ENCODE data around the gene MICU2.
"Not testable (repeated sequence)": the region's sequence is repeated elsewhere in the genome, so short reads cannot be mapped to it uniquely, and the experiment has no call there.

MICU2 gene

DNA sequence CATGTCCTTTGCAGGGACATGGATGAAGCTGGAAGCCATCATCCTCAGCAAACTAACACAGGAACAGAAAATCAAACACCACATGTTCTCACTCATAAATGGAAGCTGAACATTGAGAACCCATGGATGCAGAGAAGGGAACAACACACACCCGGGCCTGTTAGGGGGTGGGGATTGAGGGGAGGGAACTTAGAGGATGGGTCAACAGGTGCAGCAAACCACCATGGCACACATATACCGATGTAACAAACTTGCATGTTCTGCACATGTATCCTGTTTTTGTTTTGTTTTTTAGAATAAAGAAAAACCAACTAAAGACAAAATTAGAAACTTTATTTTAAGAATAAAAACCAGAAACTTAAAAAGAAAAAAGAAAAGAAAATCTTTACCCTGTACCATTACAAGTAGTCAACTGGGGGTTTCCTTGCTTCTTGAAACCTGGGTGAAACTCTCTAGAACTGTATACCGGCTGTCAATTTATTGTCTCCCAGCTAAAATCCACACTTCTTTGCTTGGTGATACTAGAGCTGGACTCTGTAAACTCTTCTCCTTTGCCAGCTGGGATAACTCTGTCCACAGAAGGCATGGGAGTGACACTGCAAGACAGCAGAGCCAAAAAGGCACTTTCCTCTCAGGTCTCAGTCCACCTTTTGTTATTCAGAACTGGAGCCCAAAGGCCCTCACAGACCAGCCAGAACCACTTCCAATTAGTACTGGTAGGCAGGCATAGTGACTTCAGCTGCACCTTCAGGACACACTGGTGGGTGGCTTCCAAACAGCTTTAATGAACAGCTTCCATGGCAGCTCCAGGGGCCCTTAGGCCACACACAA is 9.0 kb downstream of the MICU2 start:
- no peak for DNase-seq

DNA sequence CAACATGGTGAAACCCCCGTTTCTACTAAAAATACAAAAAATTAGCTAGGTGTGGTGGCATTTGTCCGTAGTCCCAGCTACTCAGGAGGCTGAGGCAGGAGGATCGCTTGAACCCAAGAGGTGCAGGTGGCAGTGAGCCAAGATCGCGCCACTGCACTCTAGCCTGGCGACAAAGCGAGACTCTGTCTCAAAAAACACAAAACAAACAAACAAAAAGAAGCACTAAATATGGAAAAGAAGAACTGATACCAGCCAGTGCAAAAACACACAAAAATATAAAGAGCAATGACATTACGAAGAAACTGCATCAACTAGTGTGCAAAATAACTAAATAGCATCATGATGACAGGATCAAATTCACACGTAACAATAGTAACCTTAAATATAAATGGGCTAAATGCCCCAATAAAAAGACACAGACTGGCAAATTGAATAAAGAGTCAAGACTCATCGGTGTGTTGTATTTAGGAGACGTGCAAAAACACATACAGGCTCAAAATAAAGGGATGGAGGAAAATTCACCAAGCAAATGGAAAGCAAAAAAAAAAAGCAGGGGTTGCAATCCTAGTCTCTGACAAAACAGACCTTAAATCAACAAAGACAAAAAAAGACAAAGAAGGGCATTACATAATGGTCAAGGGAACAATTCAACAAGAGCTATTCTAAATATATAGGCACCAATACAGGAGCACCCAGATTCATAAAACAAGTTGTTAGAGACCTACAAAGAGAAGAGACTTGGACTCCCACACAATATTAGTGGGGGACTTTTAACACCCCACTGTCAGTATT is 13.1 kb downstream of the MICU2 start:
- DNase-seq, result not testable (repeated sequence)

DNA sequence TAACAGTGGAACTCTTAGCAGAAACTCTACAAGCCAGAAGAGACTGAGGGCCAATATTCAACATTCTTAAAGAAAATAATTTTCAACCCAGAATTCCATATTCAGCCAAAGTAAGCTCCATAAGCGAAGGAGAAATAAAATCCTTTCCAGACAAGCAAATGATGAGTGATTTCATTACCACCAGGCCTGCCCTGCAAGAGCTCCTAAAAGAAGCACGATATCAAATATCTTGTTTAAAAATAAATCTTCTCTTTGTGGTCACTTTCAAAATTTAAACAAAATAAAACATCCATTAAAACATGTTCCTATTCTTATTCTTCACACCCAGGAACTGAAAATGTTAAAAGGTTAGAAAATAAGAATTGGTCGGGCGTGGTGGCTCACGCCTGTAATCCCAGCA is 13.7 kb downstream of the MICU2 start:
- no peak for DNase-seq

DNA sequence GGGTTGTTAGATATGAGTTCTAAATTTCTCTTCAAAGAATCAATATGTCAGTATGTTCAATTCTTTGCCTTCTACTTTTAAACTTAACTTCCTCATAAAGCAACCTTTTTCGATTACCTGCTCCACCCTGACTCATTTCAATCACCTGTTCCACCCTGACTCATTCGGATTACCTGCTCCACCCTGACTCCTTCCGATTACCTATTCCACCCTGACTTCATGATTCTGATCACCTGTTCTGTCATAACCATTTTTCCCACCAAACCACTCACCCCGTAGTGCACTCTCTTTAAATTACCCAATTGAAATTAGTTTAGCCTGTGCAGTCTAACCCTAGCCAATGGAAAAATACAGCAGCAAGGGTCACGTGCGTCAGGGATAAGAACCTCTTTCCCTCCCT is 14.5 kb downstream of the MICU2 start:
- not testable (repeated sequence) for DNase-seq

DNA sequence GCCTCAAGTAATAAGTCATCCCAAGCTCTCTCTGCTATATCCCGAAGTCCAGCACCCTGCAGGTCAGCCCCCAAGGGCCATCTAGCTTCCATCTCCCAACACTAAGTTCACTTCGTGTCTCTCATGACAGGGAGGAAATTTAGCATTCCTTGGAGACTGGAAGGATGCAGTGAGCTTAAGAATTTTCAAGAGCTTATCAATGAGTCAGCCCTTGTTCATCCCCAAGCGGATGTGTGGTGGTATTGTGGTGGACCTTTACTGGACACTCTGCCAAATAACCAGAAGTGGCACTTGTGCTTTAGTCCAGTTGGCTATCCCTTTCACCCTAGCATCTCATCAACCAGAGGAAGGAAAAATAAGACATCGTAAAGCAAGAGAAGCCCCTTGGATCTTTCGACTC is 15.6 kb downstream of the MICU2 start:
- DNase-seq, result not testable (repeated sequence)

DNA sequence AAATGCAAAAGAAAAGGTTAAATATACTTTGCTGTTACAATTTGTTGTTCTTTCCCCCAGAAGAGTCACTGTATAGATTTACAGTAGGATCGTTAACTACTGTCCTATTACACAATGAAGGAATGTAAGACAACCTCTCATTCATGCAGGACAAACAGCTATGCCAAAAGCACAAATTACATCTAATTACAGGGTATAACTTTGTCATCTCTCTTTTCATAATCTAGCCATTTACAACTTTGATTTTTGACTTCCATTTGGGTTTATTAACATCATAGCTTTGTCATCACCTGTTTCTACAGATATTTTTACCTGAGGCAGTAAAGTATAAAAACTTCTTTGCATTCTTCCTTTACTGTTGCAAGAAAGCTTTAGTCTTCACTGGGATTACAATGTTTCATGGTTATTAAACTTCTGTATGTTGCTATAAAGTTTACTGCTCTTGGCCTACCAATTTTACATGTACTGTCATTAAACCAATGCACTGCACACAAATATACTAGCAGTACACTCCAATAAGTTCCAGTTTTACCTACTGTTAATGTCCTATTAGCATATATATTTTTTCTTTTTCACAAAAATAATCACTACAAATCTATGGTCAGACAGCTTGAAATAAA is 18.9 kb downstream of the MICU2 start:
- DNase-seq, result no peak

DNA sequence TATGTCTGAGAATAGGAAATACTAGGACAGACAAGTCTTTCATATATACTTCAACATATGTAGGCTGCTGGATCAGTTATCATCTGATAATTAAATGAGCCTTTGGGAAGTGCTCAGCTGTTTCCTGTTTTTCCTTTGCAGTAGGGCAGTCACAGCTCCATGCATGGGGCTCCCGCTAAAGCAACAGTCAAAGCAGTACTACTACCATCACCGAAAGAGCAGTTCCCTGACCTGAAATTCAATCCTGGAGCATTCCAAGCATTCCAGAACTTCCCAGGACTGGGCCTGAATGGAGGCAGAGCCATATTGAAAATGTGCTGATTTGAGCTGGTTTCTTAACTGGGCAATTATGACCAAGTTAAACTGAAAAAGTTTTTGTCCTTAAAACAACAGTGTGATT is 20.5 kb downstream of the MICU2 start:
- no peak for DNase-seq

DNA sequence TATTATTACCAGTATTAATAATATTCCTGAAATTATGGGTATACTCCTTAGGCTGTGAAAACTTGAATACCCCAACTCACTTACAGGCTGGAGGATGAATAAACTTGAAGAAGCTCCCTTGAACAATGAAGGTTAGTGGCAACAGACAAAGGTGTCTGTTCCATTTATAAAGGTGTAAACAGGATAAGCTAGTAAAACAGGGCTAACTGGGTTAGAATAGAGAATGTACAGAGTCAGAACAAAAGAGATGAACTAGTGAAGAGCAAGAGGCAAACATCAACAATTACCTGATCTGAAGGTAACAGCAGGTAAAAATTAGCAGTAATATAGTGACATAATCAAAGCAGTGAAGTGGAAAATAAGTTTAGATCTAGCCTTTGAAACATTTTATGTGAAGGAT is 23.2 kb downstream of the MICU2 start:
- DNase-seq, result no peak

DNA sequence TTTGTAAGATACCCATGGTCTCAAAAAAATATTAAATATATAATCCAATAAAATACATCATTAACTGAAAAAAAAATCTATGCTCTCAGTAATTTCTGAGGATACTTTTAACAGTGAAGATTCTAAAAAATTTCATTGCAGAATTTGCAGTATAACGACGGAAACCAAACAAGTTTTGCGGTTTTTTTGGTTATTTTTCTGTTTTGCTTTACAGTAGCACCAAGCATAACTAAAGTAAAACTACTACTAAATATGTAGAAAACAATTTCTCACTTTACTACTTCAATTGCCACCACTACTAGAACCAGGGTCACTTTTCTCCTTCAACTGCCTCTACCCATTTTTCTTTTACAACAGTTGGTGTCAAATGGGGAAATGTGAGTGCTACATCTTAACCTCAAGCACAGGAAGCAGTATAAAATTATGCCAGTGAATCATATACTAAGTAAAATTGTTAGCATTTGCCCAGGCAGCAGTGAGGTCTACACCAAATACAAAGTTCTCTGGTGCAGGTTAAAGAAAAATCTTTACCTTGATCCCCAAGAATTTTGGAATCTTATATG is 24.1 kb downstream of the MICU2 start:
- no peak for DNase-seq

DNA sequence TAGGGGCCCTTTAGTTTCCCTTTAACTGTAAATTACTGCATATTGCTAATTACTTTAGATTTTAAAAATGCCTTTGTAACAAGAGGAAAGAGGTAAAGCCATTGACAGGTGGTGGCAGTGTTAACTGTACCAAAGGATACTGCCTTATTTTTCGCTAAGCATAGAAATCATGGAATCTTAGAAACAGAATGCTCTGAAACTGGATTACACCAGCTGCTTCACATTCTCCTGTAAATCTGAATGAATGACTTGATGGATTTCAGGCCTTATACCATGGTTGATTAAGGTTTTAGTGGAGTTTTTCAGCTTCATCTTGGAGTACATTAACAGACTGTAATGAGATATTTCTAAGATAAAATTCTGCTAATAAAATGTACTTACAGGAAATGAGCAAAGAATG is 25.2 kb downstream of the MICU2 start:
- no peak for DNase-seq

DNA sequence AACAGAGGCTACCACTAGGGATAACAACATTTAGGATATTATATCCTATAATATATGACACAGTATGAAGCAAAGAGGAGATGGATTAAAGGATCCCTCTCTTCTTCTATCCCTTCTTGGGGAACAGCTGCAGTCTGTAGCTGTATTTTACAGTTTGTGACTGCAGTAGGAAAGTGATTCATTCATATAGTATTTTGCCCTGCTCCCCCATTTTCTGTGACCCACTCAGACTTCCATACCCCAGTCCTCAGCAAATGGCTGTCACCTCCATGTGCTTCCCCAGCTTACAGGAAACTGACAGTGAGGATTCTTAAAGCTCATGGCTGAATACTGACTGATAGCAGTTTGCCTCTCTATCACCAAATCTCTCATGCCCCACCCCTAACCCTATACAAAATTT is 27.5 kb downstream of the MICU2 start:
- no peak for DNase-seq

DNA sequence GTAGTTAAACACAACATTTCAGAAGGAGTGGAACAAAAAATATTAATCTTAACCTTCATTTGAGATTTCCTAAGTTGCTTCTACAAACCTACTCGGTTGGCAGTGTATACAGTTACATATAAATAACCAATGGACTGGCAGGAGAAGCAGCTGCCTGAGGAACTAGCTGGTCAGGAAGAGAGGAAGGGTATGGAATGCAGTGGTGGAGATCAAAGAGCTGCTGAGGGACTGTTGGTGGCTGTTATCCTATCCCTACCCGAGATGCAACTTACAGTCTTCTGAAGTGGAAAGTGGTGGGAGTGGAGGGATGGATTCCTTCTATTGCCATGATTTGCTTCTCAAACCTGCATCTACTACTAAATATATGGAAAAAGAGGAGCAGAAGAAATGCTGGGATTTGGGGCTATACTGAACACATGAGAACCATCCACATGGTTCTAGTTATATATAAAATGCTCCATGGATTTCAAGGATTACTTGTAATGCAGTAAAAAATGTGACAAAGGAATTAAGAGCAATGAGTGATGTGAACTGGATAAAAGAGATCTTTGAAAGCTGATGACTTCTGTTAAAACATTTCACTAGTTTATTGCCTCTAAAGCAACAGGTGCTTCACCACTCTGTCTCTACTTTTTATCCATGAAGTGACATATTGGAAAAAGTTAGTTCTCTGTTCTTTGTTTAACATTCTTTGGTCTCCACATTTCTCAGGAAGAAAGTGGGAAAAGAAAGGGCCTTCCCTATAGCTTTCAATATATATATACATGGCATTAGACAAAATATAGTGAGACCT is 29.9 kb downstream of the MICU2 start:
- no peak for DNase-seq

DNA sequence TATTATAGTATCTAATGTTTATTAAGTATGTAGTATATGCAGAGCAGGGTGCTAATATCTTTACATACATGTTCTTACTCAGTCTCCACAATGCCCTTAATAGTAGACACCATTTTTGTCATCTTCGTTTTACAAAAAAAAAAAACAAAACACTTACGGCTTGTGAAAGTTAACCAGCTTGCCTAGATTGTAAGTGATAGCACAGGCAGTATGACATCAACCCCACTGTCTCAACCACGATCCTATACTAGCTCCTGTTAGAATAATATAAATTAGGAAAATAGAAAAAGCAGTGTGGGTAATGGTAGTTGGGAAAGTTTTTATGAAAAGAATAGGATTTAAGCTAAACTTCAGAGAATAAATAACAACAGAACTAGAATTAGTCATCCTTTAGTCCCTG is 34.3 kb downstream of the MICU2 start:
- DNase-seq, result no peak

DNA sequence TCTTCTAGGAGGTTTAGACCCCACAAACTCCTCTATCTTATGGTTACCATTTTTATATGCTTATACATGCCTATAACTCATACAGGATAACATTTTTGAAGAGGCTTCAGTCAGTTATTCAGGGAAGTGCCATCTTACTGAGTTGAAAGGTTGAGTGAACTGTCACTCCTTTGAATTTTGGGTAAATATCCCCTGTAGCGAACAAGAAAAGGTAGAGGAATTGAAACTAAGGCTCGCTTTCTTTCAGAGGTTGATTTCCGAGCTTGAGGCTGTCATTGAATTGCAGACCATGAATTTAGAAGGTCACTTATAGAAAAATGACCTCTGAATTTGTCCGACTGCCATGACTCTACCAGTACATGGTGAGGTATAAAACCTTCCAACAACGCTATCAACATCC is 35.1 kb downstream of the MICU2 start:
- no peak for DNase-seq

DNA sequence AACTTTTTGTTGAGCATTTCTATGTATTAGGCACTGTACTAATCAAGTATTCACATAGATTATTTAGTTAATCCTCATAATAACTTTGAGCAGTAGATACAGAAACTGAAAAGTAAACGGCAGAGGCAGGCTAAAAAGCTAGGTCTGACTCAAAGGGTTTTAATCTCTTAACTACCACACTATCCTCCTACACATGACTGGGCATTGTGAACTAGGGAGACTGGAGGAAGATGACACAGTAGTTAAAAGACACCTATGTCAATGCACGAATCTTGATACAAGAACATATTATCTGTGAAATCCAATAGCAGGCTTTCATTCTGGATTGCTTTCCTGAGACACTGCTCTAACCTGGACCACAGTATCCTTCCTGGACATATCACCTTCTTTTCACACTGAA is 36.3 kb downstream of the MICU2 start:
- no peak for DNase-seq

DNA sequence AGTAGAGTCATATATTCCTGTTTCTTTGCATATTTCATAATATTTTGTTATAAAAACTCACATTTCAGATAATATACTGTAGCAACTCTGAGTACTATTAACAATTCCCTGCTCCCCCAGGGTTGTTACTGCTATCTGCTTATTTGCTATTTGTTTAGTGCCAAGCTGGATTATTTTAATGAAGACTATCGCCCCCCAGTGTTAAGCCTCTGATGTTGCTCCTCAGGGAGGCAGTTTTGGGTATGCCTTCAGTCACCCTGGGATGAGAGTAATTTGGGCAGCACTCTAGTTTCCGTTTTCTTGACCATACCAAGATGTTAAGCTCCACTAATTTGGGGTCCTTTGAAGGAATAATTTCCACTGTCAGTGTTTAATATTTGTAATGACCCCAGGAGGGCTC is 46.0 kb downstream of the MICU2 start:
- no peak for DNase-seq

DNA sequence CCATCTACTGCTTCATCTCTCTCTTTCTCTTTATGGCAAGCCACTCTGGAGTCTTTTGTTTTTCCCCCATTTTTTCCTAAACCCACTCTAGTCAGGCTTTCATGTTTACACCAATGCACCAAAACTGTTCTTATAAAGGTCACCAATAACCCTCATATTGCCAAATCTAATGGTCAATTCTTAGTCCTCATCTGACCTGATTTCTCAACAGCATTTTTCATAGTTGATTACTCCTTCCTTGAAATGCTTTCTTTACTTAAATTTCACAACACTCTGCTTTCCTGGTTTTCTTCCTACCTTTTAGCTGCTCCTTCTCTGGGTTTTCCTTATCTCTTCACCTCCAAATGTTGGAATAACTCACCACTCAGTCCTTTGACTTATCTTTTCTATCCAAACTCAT is 47.9 kb downstream of the MICU2 start:
- no peak for DNase-seq

DNA sequence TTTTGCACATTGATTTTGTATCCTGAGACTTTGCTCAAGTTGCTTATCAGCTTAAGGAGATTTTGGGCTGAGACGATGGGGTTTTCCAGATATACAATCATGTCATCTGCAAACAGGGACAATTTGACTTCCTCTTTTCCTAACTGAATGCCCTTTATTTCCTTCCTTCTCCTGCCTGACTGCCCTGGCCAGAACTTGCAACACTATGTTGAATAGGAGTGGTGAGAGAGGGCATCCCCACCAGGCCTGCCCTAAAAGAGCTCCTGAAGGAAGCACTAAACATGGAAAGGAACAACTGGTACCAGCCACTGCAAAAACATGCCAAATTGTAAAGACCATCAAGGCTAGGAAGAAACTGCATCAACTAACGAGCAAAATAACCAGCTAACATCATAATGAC is 50.7 kb downstream of the MICU2 start:
- DNase-seq, result not testable (repeated sequence)

DNA sequence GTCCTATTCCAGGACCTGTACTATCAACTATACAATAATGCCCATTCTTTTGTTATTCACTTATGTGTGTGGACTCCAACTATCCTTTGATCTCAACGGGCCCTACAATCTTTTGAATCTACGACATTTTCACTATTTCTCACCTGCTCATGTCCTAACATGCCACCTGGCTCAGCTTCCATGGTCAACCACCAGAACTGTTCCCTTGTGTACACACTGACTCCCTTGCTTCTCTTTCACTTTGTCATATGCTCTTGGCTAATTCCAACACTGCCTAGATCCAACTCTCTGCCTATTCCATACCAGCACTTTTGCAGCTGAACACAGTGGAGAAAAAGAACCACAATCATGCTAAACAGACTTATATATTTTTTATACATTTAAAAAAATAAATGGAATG is 53.1 kb downstream of the MICU2 start:
- DNase-seq, result no peak

DNA sequence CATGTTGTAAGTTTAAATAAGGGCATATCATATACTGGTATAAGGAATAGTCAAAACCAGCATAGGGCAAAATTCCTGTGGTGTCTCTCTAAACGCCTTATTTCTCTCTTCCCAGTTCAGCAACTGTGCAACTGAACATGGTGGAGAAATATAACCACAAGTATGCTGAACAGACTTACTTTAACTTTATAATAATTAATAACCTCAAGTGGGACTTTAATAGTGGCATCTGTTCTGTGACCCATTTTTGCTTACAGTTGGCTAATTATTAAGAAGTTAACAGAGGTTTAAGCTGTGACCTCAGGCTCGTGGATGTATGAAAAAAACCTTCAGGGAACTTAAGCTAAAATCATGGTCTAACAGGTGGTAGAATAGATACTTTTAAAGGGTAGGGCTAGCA is 54.3 kb downstream of the MICU2 start:
- no peak for DNase-seq

DNA sequence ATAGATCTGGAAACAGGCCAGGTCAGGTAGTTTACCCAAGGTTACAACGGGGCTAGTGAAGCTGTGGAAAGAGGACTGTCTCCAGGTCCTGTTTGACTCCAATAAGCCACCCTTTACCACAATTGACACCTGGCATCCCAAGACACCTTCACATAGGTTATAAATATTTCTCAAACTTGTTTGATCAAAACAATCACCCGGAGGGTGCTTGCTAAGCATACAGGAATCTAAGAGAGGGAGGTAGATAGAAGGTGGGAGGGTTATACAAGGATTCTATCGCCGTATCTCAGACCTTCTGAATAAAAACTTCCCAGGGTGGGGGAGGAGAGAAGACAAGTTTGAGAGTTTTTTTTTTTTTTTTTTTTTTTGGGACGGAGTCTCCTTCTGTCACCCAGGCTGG is 55.4 kb downstream of the MICU2 start:
- DNase-seq, result no peak

DNA sequence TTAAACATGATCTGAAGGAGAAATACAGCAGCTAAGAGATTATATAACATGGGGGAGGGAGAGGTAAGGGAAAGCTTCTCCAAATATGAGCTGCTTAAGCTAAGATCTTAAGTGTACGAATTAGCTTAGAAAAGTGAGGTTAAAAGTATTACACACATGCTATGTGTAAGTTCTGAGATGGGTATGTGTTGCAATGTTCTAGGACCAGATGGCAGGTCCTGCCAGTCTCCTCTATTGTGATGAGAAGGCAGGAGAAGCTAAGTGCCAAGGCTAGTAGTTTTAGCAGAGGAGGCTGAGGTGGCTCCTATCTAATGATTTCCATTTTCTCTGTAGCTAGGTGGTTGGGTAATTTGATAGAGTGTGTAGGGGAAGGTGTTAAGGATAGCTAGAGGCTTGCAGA is 57.6 kb downstream of the MICU2 start:
- DNase-seq, result no peak

DNA sequence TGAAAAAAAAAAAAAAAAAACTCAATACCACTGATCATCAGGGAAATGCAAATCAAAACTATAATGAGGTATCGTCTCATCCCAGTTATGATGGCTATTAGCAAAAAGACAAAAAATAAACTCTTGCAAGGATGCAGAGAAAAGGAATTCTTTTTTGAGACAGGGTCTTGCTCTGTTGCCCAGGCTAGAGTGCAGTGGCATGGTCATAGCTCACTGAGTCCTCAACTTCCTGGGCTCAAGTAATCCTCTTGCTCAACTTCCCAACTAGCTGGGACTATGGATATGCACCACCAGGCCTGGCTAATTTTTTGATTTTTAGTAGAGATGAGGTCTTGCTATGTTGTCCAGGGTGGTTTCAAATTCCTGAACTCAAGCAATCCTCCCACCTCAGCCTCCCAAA is 59.5 kb downstream of the MICU2 start:
- DNase-seq, result no peak
